Fibroblast of lung (primary cell): ENCODE measurements around the gene OLFML1. TPM values are rescaled to one million over a fixed set of nuclear protein-coding genes. Genes with fewer than 3 reads are reported as not detected.

Experiments
- DNase-seq, 2 donors: peaks; one replicate each; pipeline versions ENCODE4 v3.0.0 to v3.0.0-alpha.2; 2010; ENCODE audit warnings: low read depth in 2 of 2
- H2AFZ ChIP-seq: 2 replicates; pipeline ENCODE4 v1.5.1; 2012; ENCODE audit warnings: low read length, control low read depth, inconsistent platforms
- H3K27ac ChIP-seq: 2 replicates; pipeline ENCODE4 v1.5.1; 2011; ENCODE audit warnings: low read length, control low read depth; ENCODE audit not compliant: insufficient read depth
- H3K27me3 ChIP-seq: 2 replicates; pipeline ENCODE4 v1.5.1; 2011; ENCODE audit warnings: mild to moderate bottlenecking, low read length; ENCODE audit not compliant: control insufficient read depth, insufficient read depth
- H3K36me3 ChIP-seq: 2 replicates; pipeline ENCODE4 v1.5.1; 2011; ENCODE audit warnings: low read length; ENCODE audit not compliant: control insufficient read depth, insufficient read depth
- H3K4me1 ChIP-seq: 2 replicates; pipeline ENCODE4 v1.5.1; 2011; ENCODE audit warnings: low read length; ENCODE audit not compliant: control insufficient read depth, insufficient read depth; ENCODE audit errors: extremely low read depth
- H3K4me2 ChIP-seq: 2 replicates; pipeline ENCODE4 v1.5.1; 2011; ENCODE audit warnings: low read length, control low read depth; ENCODE audit not compliant: insufficient read depth; ENCODE audit errors: extremely low read depth
- H3K4me3 ChIP-seq, 4 experiments: fragments of 200-600 bp in 1 of 4; sonication (generic) in 1 of 4; replicated peaks in 1 of 4; 2 replicates each; pipeline ENCODE4 v1.5.1; 2011 to 2016; ENCODE audit warnings: low read length in 4 of 4, low read depth in 3 of 4, mild to moderate bottlenecking in 3 of 4, control low read depth in 2 of 4, inconsistent platforms in 1 of 4, mixed read lengths in 1 of 4; ENCODE audit not compliant: insufficient read depth in 1 of 4; ENCODE audit errors: control extremely low read depth in 1 of 4
- H3K79me2 ChIP-seq: 2 replicates; pipeline ENCODE4 v1.5.1; 2012; ENCODE audit warnings: mild to moderate bottlenecking, low read length, inconsistent platforms; ENCODE audit not compliant: control insufficient read depth, insufficient read depth
- H3K9ac ChIP-seq: 2 replicates; pipeline ENCODE4 v1.5.1; 2011; ENCODE audit warnings: mild to moderate bottlenecking, low read length, control low read depth; ENCODE audit not compliant: insufficient read depth
- H3K9me3 ChIP-seq: 2 replicates; pipeline ENCODE4 v1.5.1; 2012; ENCODE audit warnings: low read depth, low read length; ENCODE audit not compliant: control insufficient read depth, insufficient read depth
- H4K20me1 ChIP-seq: 2 replicates; pipeline ENCODE4 v1.5.1; 2011; ENCODE audit warnings: low read length; ENCODE audit not compliant: control insufficient read depth, insufficient read depth; ENCODE audit errors: extremely low read depth
- EZH2 ChIP-seq: IDR thresholded peaks from 2 replicates; pipeline ENCODE4 v1.5.1; 2012; ENCODE audit warnings: low read length, control low read depth, mild to moderate bottlenecking; ENCODE audit errors: missing control alignments
- polyA plus RNA-seq, 2 donors: library from polyadenylated mRNA; depleted of rRNA in 1 of 2; stranded (reverse) in 1 of 2; unstranded in 1 of 2; fragments of >200 nt; gene quantifications; 2 replicates each; pipeline ENCODE4 v1.2.1, GENCODE V29; 2011 to 2012; ENCODE audit warnings: missing spikeins in 1 of 2
- total RNA-seq: library from RNA; depleted of rRNA; stranded (reverse); fragments of >200 nt; gene quantifications from 2 replicates; pipeline ENCODE4 v1.2.1, GENCODE V29; 2014
- TF ChIP-seq, protein P1 (sequence below), 2 donors: IDR thresholded peaks in 1 of 2; conservative IDR thresholded peaks in 1 of 2; 1 replicate in 1 of 2; 2 replicates in 1 of 2; pipeline ENCODE4 v1.5.1; 2011 to 2012; ENCODE audit warnings: low read length in 2 of 2, control low read depth in 1 of 2, inconsistent platforms in 1 of 2, low read depth in 1 of 2, mild to moderate bottlenecking in 1 of 2

The OLFML1 gene
- total and polyA plus RNA-seq, 2 donors (not counting 1 experiment from before 2014, with no cell fraction given) = 22.8 to 183 TPM

DNA sequence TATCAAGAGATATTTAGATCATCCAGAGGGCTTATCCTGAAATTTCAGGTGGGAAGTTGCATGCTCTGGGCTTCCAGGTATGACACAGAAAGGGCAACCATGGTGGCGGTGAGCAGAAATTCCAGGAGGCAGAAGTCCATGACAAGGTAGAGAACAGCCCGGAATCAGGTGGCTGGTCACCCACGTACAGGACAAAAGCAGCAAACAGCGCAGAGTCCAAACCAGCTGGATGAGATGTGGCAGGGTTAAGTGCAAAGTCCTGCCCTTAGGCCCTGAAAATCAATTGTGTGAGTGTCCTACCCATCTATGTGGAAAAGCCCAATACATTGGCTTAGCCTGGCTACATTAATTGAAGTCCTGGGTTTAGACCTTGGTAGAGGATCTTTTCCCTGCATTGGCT, 40.1 kb downstream of the OLFML1 start:
- H3K36me3 ChIP-seq = no peaks in the 10 kb centered on the region
- H3K4me3 ChIP-seq = no peak overlapping the region
- no peak overlapping the region for H3K27ac ChIP-seq
- no peaks in the 10 kb centered on the region for H4K20me1 ChIP-seq
- no peaks in the 10 kb centered on the region for H3K79me2 ChIP-seq
- H3K4me2 ChIP-seq = no peak overlapping the region
- H3K9ac ChIP-seq = no peak overlapping the region
- no peaks in the 10 kb centered on the region for H3K27me3 ChIP-seq
- no peak for DNase-seq
- H2AFZ ChIP-seq = no peak overlapping the region
- no peaks in the 10 kb centered on the region for H3K9me3 ChIP-seq
- TF ChIP-seq, protein P1, sequence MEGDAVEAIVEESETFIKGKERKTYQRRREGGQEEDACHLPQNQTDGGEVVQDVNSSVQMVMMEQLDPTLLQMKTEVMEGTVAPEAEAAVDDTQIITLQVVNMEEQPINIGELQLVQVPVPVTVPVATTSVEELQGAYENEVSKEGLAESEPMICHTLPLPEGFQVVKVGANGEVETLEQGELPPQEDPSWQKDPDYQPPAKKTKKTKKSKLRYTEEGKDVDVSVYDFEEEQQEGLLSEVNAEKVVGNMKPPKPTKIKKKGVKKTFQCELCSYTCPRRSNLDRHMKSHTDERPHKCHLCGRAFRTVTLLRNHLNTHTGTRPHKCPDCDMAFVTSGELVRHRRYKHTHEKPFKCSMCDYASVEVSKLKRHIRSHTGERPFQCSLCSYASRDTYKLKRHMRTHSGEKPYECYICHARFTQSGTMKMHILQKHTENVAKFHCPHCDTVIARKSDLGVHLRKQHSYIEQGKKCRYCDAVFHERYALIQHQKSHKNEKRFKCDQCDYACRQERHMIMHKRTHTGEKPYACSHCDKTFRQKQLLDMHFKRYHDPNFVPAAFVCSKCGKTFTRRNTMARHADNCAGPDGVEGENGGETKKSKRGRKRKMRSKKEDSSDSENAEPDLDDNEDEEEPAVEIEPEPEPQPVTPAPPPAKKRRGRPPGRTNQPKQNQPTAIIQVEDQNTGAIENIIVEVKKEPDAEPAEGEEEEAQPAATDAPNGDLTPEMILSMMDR (conservative IDR thresholded peaks at IDR 0.05 in 1 of 2, IDR thresholded peaks at IDR 0.05 in 1 of 2; ENCODE audit: low read depth in 1 of 2, low read length in 2 of 2) = no peak
- TF ChIP-seq EZH2 = no peak
- no peaks in the 10 kb centered on the region for H3K4me1 ChIP-seq

DNA sequence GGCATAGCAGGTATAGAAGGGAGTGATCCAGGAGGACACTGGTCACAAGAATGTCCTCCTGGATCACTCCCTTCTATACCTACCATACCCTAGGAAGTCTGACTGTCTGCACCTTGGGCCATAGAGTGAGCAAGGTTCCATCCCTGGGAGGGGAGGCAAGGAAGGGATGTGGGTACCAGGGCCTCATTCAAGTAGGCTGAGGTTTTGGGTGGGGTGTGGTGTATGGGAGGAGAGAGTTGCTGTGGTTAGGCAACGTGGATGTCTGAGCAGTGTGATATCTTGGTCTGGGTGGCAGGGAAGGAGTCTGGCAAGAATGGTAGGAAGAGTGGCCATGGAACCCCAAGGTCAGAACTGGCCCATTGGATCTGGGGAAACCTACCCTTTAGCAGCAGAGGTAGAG, 41.7 kb downstream of the OLFML1 start:
- Histone ChIP-seq H3K27ac (no peak overlapping the region), H3K4me1 (no peaks in the 10 kb centered on the region), H2AFZ (no peak overlapping the region)

DNA sequence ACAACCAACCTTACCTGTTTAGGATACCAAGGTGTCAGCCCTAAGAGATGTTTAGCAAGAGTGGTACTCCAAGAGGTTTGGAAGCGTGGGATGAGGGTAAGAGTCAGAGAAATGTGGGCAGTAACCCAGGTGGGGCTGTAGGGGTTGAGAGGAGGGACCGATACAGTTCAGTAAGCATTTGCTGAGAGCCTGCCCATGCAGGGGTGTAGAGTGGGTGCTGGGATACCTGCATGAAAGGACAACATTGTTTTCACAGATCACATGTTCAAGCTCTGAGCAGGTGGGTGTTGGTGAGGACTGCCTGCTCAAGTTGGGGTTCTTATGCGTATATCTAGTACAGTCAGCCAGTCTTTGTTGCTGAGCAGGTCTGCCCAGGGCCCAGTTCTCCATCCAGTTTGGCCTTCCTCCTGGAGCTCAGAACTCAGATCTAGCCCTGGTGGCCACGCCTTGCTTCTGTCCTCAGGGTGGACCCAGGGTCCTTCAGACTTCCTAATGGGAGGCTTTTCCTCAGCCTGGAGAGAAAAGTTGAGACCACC, 43.3 kb downstream of the OLFML1 start:
- Histone ChIP-seq H3K4me3 (no peak overlapping the region), H3K27ac (no peak overlapping the region), H3K79me2 (no peaks in the 10 kb centered on the region), H4K20me1 (no peaks in the 10 kb centered on the region), H3K9me3 (no peaks in the 10 kb centered on the region), H3K4me2 (no peak overlapping the region), H3K27me3 (no peaks in the 10 kb centered on the region), H3K36me3 (no peaks in the 10 kb centered on the region), H3K9ac (no peak overlapping the region), H2AFZ (no peak overlapping the region), H3K4me1 (no peaks in the 10 kb centered on the region)
- no peak for DNase-seq
- TF ChIP-seq, protein P1 (conservative IDR thresholded peaks at IDR 0.05 in 1 of 2, IDR thresholded peaks at IDR 0.05 in 1 of 2; ENCODE audit: low read depth in 1 of 2, low read length in 2 of 2) = no peak
- TF ChIP-seq EZH2 = no peak

More for the DNA sequence above, 41.7 kb downstream of the OLFML1 start:
- Histone ChIP-seq H3K4me2 (no peak overlapping the region), H3K36me3 (no peaks in the 10 kb centered on the region), H3K4me3 (no peak overlapping the region), H3K27me3 (no peaks in the 10 kb centered on the region), H4K20me1 (no peaks in the 10 kb centered on the region), H3K9ac (no peak overlapping the region), H3K9me3 (no peaks in the 10 kb centered on the region), H3K79me2 (no peaks in the 10 kb centered on the region)
- no peak for DNase-seq
- TF ChIP-seq, protein P1 (conservative IDR thresholded peaks at IDR 0.05 in 1 of 2, IDR thresholded peaks at IDR 0.05 in 1 of 2; ENCODE audit: low read depth in 1 of 2, low read length in 2 of 2) = no peak
- no peak for TF ChIP-seq EZH2
